Stimulated activated CD8-positive, alpha-beta memory T cell treated with anti-CD3 and anti-CD28 coated beads, Interleukin-2, amount 100 ng/mL, for 1 hour (primary cell): ENCODE results near the gene PDSS1.
"Not testable (repeated sequence)": the region's sequence is repeated elsewhere in the genome, so short reads cannot be mapped to it uniquely, and the experiment has no call there.

Experiments
- DNase-seq, 2 donors: peaks; one replicate each; pipeline ENCODE4 v3.0.0-alpha.2; 2020; ENCODE audit warnings: low read depth in 2 of 2

PDSS1 gene

GRCh38 chr10:26739071-26739631 lies 41.6 kb downstream of the PDSS1 start:
- no peak for DNase-seq

GRCh38 chr10:26741368-26741767 lies 43.9 kb downstream of the PDSS1 start:
- no peak for DNase-seq

- DNase-seq, result no peak
Observed at GRCh38 chr10:26743091-26743490, 45.6 kb downstream of the PDSS1 start.

DNA sequence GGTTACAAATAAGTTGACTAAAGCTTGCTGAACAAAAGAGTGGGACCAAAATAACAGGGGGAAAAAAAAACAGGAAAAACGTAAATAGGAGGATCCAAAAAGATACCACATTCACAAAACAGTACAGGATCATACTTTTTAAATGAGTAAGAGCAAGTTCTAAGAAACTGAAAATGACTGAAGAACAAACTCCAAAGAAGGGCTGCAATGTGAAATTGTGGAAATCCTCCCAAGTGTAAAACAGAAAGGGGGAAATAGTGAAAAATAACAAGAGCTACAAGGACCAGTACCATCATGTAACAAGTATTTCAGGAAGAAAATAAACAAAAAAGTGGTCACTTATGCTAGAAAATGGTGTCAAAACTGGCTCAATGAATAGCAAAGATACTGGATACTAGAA lies 46.3 kb downstream of the PDSS1 start:
- no peak for DNase-seq

DNA sequence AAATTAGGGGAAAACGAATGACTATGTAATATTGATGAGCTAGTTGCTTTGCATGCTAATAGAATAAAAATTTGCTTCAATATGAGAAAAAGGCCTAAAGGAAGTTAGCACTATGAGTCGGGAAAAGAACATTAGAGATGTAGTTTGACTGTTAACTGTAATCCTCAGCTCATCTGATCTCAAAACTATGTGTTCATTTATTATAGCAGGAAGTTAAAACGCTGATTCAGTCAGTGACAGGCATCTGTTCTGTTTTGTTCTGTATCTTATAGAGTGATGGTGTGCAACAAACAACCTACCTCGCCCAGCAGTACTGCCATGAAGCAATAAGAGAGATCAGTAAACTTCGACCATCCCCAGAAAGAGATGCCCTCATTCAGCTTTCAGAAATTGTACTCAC lies 48.6 kb downstream of the PDSS1 start:
- no peak for DNase-seq

DNA sequence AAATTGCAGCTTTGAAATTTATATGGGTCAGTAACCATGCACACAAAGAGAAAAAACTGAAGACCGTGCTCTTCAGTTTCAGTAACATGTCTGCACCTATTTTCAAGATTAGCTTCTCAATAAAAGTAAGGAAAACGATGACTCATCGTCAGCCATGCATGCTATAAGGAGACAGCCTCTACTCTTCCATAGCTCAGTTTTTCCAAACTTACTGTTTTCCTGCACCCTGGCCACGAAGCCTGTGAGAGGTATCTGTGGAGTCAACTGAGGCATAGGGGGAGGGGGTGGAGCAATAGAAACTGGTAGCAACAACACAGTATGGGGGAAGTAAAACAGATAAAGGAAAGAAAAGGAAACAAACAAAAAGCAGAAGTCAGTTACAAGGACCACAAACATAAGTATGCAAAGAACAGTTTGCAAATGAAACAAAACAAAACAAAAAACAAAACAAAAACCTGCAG lies 58.0 kb downstream of the PDSS1 start:
- DNase-seq, result no peak

DNA sequence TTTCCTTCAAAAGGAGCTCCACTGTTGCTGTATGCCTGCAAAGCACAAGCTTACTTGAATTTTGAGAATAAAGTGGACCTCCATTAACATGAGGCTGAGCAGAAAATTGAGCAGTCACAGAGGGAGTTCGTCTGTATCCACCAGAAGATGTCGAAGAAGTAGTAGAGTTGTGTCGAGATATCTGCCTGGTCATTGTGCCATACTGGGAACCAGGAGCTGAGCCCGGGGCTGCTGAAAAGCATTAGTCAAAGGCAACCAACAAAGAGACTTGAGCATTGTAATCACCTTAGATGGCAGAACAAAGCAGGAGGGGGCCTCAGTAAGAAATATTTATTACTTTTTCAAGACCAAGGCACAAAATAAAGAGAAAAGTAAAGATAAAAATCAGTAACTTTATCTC lies 61.5 kb downstream of the PDSS1 start:
- DNase-seq, result no peak

DNA sequence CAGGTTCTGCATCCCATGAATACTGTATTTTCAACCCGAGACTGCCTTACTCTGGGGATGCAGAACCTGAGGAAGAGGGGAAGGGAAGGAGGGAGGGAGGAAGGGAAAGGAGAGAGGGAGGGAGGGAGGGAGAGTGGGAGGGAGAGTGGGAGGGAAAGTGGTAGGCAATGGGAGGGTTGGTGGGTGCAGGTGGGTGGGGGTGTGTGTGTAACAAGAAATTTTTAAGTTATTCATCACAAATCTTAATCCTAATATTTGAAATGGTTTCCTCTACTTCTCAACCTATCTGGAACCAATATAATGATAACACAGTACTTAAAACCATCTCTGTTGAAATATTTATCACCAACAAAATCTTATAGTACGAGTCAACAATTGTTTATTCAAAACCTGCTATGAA lies 68.0 kb downstream of the PDSS1 start:
- DNase-seq, result no peak

DNA sequence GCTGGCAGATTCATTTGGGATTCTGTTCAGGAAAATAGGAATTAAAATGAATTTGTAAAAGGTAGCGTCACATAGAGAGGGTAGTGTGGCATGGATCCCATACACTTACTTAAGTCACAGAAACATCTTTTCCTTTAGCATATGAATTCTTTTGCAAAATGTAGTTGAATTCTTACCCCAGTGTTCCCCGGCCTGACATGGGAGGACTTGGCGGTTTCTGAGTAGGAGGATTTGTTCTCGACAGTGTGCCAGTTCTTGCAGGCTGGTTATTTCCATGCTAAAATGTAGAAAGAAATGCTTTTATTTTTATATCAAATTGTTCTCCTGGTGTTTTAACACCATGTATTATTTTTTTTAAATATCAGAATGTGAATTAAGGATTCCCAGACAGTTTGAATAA lies 72.6 kb downstream of the PDSS1 start:
- no peak for DNase-seq

GRCh38 chr10:26773633-26774032 lies 76.1 kb downstream of the PDSS1 start:
- no peak for DNase-seq

GRCh38 chr10:26776258-26776657 lies 78.8 kb downstream of the PDSS1 start:
- no peak for DNase-seq

- no peak for DNase-seq
Observed at GRCh38 chr10:26777686-26778085, 80.2 kb downstream of the PDSS1 start.

DNA sequence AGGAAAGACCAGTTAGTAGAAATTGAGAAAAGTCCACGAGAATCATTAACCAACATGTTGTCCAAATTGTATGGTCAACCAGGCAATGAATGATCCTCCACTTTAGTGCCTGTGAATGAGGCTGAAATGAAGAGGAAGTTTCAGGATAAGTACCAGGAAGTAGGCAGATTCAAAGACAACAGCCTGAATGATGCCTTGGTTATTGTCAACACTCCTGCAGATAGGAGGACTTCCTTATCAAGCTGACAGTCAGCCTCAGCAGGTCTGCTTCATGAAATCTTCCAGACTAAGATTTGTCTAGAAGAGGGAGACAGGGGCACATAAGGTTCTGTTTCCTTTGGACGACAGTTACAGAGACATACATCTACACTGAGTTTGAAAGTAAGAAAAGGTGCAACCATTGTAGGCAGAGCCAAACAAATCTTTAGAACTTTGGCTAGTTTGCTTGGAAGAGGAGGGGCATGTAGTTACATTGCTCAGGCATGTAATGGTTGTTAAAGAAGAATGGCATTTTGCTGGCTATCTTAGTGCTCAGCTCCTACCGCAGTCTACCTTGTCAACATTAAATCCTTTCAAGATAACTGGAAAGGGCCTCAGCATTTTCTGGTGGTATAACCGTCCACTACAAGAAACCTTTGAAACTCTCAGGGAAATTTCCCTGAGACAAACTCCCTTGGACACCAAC lies 81.8 kb downstream of the PDSS1 start:
- DNase-seq, result no peak

DNA sequence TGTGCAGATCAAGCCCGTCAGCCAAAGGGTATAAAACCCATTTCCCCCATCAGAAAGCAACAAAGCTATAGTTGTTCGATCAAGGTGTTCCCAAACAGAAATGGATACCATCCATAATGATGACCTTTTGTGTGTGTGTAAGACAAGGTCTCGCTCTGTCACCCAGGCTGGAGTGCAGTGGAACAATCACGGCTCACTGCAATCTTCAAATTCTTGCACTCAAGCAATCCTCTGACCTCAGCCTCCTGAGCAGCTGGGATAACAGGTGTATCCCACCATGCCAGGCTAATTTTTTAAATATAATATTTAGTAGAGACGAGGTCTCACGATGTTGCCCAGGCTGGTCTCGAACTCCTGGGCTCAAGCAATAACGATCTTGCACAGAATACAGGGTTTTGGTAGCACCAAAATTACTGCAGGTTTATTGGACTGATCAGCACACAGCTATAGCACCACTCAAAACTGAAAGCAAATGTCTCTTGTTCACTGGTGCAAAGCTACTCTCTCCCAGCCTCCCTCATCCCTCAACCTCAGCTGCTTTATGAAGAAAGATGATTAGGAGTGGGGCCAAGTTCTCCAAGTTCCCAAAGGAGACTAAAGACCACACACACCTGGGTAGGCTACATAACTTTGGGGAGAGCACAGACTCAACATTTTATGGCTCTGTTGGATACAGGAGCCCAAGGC lies 82.7 kb downstream of the PDSS1 start:
- DNase-seq, result no peak

GRCh38 chr10:26780793-26781601 lies 83.5 kb downstream of the PDSS1 start:
- DNase-seq, result no peak

DNA sequence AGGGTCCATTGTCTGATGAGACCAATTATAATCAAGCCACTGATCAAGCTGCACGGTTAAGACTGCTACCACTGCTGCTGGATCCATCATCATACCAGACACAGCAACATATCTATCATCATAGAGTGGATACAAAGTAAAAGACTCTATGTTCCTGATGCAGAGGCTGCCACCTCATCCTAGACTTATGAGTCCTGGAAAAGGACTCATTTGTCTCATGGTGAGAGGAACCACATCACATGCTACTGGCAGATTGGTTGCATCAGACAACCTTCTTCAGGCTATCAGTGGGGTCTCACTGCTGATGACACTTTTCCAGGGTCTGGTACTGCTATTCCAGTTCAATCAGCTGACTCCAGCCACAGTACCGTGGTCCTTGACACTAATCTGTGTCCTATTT lies 84.3 kb downstream of the PDSS1 start:
- no peak for DNase-seq

GRCh38 chr10:26787362-26787761 lies 89.9 kb downstream of the PDSS1 start:
- no peak for DNase-seq

- DNase-seq, result not testable (repeated sequence)
Observed at GRCh38 chr10:26789779-26790178, 92.3 kb downstream of the PDSS1 start.

DNA sequence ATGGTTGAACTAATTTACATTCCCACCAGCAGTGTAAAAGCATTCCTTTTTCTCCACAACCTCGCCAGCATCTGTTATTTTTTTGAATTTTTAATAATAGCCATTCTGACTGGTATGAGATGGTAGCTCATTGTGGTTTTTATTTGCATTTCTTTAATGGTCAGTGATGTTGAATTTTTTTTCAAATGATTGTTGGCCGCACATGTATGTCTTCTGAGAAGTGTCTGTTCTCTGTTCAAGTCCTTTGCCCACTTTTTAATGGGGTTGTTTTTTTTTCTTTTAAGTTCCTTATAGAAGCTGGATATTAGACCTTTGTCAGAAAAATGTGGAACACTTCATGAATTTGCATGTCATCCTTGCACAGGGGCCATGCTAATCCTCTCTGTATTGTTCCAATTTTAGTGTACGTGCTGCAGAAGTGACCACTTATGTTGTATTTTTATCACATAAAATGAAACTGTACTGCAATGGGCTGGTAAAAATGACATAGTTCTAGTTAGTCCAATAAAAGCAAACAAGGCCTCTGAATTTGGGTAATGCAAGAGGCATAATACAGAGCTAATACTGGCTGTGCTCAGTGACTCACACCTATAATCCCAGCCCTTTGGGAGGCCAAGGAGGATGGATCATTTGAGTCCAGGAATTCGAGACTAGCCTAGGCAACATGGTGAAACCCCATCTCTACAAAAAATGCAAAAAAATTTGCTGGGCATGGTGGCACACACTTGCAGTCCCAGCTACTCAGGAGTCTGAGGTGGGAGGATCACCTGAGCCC lies 92.9 kb downstream of the PDSS1 start:
- DNase-seq, result no peak

GRCh38 chr10:26792758-26793495 lies 95.4 kb downstream of the PDSS1 start:
- no peak for DNase-seq
